SK-N-SH treated with all-trans-retinoic acid at 6 μM for 48 hours (cell line): ENCODE data around the gene ALDOA.

Experiments used
- ARNTL ChIP-seq: fragments of 450-650 bp; formaldehyde crosslinking; IDR thresholded peaks from 2 replicates; pipeline ENCODE4 v1.5.0; 2020; ENCODE audit warnings: low read depth, mild to moderate bottlenecking, moderate library complexity, borderline replicate concordance
- CREB5 ChIP-seq: fragments of 250-450 bp; sonication (Bioruptor Pico); IDR thresholded peaks from 2 replicates; pipeline ENCODE4 v1.5.1; 2020; ENCODE audit warnings: low read depth, mild to moderate bottlenecking, moderate library complexity
- GLIS3 ChIP-seq: fragments of 250-450 bp; sonication (Bioruptor Pico); IDR thresholded peaks from 2 replicates; pipeline ENCODE4 v1.5.0; 2020; ENCODE audit warnings: mild to moderate bottlenecking, moderate library complexity
- ISL1 ChIP-seq: fragments of 250-450 bp; sonication (Bioruptor Pico); IDR thresholded peaks from 2 replicates; pipeline ENCODE4 v2.1.2; 2022; ENCODE audit warnings: mild to moderate bottlenecking, moderate library complexity
- RARB ChIP-seq: fragments of 250-450 bp; sonication (Bioruptor Pico); IDR thresholded peaks from 2 replicates; pipeline ENCODE4 v1.8.0; 2021; ENCODE audit warnings: mild to moderate bottlenecking, moderate library complexity
- TCF4 ChIP-seq: fragments of 250-450 bp; sonication (Bioruptor Pico); IDR thresholded peaks from 2 replicates; pipeline ENCODE4 v1.8.0; 2021; ENCODE audit warnings: mild to moderate bottlenecking, moderate library complexity, borderline replicate concordance
- TOX ChIP-seq: fragments of 250-450 bp; sonication (Bioruptor Pico); IDR thresholded peaks from 2 replicates; pipeline ENCODE4 v1.8.0; 2021; ENCODE audit warnings: mild to moderate bottlenecking, moderate library complexity, borderline replicate concordance
- ZFP3 ChIP-seq: fragments of 250-450 bp; sonication (Bioruptor Pico); IDR thresholded peaks from 2 replicates; pipeline ENCODE4 v1.5.0; 2020; ENCODE audit warnings: mild to moderate bottlenecking, moderate library complexity
- ZNF70 ChIP-seq: fragments of 450-650 bp; formaldehyde crosslinking; IDR thresholded peaks from 2 replicates; pipeline ENCODE4 v1.5.0; 2020; ENCODE audit warnings: mild to moderate bottlenecking, moderate library complexity
- TF ChIP-seq, protein P1 (sequence below): fragments of 250-450 bp; sonication (Bioruptor Pico); IDR thresholded peaks from 2 replicates; pipeline ENCODE4 v1.8.0; 2020; ENCODE audit warnings: mild to moderate bottlenecking, moderate library complexity, borderline replicate concordance

GRCh38 chr16:30075503-30076275, 10.1 kb downstream of the ALDOA start, which contains the start of gene PPP4C:
- TF ChIP-seq ARNTL: no peak
- no peak for TF ChIP-seq ISL1 (CRISPR knock-in tag)
- TF ChIP-seq, protein P1, sequence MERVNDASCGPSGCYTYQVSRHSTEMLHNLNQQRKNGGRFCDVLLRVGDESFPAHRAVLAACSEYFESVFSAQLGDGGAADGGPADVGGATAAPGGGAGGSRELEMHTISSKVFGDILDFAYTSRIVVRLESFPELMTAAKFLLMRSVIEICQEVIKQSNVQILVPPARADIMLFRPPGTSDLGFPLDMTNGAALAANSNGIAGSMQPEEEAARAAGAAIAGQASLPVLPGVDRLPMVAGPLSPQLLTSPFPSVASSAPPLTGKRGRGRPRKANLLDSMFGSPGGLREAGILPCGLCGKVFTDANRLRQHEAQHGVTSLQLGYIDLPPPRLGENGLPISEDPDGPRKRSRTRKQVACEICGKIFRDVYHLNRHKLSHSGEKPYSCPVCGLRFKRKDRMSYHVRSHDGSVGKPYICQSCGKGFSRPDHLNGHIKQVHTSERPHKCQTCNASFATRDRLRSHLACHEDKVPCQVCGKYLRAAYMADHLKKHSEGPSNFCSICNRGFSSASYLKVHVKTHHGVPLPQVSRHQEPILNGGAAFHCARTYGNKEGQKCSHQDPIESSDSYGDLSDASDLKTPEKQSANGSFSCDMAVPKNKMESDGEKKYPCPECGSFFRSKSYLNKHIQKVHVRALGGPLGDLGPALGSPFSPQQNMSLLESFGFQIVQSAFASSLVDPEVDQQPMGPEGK: no peak
- no peak for TF ChIP-seq ZNF70 (CRISPR knock-in tag)
- TF ChIP-seq CREB5 (CRISPR knock-in tag): 0 out of 2 replicates have a peak, but pooled peaks have one; percentile 35
- TF ChIP-seq ZFP3 (CRISPR knock-in tag): no peak
- TF ChIP-seq RARB (CRISPR knock-in tag): no peak; the same call in 1 of the 2 replicates
- no peak; the same call in 1 of the 2 replicates for TF ChIP-seq TOX (CRISPR knock-in tag)
- peak; percentile 67; the same call in 1 of the 2 replicates for TF ChIP-seq GLIS3 (CRISPR knock-in tag)
- no peak for TF ChIP-seq TCF4 (CRISPR knock-in tag)
